Activated CD4-positive, CD25-positive, alpha-beta regulatory T cell (primary cell): ENCODE measurements around the gene ZSWIM1.
A peak's percentile ranks its signal among the peaks of the same experiment; 100 is the strongest.

Experiments
- DNase-seq, 4 experiments: peaks; one replicate each; lab custom pipeline; 2025; lab: John Stamatoyannopoulos, UW

The ZSWIM1 gene

GRCh38 chr20:45908084-45908483, 27.1 kb downstream of the ZSWIM1 start:
- no peak for DNase-seq

DNA sequence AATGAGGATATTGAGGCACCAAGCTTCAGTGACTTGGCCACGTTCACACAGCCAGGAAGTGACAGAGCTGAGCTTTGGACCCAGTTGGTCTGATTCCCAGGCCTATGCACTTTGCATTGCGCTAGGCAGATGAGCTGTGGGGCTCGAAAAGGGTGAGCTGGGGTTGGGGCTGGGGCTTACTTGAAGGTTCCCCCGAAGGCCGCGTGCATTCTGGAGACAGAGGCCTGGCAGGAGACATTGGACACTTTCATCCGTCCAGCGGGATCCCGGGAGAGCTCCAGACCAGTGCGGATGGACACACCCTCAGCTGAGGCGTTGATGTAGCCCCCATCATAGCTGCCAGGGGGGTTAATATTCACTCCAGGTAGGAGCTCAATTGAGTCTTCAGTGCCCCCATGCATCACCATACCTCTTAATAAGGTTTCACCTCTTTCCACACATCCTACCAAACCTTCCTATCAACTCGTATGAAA, 28.3 kb downstream of the ZSWIM1 start:
- no peak for DNase-seq

GRCh38 chr20:45909817-45910669, 29.0 kb downstream of the ZSWIM1 start:
- no peak for DNase-seq

DNA sequence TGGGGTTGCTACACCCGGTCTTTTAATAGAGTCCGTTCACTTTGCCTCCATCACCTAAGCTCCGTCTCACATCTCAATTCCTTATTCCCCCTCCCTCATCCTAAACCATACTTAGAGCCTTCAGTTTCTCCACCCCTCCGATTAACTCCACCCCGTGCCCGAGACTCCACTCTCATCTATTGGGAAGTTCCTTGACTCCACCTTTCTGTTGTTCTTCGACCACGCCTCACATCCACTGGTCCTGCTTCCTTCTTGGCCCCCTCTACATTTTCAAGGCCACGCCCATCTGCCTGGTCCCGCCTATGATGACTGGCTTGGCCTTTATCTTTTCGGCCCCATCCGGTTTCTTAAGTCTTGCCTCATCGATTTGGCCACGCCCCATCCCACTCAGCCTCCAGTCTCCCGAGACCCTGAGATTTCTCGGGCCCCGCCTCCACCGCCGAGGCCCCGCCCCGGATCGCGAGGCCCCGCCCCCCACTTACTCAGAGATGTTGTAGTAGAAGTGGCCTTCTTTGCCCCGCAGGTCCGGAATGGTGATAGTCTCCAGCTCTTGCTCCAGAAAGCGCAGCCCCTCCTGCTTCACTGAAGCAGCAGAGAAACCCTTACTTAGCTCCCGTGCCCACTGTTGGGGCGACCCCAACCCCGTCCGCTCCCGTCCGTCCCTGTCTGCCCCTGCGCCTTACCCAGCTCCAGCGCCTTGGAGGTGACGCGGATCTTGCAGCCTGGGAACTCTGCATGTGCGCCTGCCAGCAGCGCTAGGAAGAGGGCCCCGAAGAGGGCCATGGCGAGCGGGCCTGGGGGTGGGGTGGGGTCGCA, 29.9 kb downstream of the ZSWIM1 start:
- DNase-seq, result peak; percentile 69 to 95 (median 84)

- DNase-seq, result peak in 1 of 4 experiments; percentile 10
Measured at GRCh38 chr20:45911486-45912343, 30.7 kb downstream of the ZSWIM1 start, which contains the start of gene PLTP. Gene PLTP (minus strand): TSS chr20:45912155. CDS start chr20:45911452, 703 bp downstream.

DNA sequence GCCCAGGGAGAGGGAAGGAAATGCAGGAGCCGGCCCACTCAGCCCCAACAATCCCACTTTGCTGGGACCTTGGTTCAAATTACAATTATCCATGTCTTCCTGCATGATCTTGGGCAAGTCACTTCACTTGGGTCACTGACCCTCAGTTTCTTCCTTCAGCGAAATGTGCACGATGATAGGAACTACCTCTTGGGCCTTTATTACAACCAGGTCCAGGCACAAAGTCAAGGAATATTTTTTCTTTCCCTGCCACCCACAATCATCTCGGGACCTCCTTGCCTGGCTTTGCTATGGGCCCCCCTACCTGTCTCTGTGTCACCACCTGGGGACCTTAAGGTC, 31.3 kb downstream of the ZSWIM1 start:
- DNase-seq, result no peak

DNA sequence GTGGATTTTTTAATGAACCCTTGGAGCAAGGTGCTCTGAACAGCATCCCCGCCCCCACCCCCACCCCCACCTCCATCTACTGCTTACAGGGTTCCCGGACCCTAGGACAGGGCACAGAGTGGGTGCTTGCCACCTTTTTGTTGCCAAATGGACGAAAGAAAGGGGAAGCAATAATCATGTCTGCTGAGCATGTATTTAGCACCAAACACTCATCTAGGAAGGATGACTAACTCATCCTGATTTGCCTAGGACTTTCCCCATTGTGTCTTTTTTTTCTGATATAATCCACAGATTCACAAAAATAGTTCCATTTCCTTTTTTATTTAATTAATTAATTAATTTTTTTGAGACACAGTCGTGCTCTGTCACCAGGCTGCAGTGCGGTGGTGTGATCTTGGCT, 32.1 kb downstream of the ZSWIM1 start:
- no peak for DNase-seq

DNA sequence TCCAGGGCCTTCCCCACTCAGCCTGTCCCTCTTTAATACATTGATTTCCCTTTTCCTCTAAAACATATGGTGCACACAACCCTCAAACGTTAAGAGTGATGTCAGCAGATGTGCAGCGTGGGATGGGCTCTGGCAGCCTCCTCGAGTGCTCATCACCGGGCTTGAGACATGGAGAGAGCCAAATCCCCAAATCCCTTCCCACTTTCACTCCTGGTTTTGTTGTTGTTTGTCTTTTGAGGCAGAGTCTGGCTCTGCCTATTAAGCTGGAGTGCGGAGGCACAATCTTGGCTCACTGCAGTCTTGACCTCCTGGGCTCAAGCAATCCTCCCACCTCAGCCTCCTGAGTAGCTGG, 36.7 kb downstream of the ZSWIM1 start:
- DNase-seq, result no peak

DNA sequence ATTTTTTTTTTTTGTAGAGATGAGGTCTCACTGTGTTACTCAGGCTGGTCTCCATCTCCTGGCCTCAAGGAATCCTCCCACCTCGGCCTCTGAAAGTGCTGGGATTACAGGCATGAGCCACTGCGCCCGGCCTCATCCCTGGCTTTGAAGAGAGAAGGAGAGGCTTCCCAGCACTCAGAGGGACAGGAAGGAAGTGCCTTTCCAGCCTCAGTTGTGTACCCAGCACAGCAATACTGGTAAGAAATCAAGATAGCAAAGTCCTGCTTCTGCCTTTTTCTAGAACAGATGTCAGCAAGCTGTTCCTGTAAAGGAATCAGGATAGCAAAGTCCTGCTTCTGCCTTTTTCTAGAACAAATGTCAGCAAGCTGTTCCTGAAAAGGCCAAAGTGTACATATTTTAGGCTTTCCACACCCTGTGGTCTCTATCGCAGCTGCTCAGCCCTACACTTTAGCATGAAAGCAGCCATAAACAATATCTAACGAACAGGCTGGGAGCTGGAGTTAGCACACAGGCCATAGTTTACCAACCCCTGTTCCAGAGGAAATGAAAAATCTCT, 37.2 kb downstream of the ZSWIM1 start:
- DNase-seq, result no peak

DNA sequence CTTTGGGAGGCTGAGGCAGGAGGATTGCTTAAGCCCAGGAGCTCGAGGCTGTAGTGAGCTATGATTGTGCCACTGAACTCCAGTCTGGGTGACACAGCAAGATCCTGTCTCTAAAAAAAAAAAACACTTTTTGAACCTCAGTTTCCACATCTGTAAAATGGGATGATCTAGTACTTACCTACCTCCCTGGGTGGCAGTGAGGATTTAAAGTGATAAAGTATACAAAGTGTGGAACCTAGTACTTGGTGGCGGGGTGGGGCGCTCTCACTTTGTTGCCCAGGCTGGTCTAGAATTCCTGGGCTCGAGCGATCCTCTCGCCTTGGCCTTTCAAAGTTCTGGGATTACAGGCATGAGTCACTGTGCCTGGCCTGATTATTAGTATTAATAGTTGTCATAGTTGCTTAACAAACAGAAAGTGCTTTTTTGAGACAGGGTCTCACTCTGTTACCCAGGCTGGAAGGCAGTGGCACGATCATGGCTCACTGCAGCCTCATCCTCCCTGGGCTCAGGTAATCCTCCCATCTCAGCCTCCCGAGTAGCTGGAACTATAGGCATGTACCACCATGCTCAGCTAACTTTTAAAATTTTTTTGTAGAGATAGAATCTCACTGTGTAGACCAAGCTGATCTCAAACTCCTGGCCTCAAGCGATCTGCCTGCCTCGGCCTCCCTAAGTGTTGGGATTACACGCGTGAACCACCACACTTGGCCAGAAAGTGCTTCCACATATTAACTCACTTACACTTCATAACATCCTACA, 37.9 kb downstream of the ZSWIM1 start:
- no peak for DNase-seq

DNA sequence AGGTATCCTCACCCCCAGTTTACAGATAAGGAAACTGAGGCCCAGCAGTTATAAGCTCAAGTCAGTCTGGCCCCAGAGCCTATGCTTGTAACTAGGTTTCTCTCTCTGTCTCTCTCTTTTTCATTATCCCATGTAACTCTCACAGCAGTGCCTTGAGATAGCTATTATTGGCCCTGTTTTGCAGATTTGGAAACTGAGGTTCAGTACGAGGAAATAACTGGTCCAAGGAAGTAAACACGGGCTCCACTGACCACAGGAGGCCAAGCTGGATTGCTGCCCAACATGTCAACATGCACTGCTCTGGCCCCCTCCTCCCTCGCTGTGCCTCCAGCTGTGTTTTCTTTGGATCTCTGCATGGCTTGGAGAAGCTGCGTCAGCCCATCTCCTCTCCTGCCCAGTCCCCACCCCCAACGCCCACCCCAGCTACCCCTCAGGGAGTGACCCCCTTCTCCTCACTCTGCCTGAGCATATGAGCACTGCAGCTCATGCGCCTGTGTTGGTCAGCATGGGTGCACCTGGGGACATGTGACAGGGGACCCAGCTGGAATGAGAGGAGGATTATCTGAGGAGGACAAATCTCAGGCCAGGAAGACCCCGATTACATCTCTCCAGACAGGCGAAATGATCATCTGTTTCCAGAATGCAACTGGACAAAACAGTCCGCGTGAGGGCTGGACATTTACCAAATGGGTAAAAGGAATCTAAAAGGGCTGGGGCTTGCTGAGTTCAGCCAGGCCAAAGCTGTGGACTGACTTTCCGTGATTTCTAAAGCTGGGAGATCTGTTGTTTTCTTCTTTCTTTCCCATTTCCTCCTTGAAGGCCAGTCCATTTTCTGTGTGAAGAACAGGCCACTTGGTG, 38.7 kb downstream of the ZSWIM1 start:
- no peak for DNase-seq

DNA sequence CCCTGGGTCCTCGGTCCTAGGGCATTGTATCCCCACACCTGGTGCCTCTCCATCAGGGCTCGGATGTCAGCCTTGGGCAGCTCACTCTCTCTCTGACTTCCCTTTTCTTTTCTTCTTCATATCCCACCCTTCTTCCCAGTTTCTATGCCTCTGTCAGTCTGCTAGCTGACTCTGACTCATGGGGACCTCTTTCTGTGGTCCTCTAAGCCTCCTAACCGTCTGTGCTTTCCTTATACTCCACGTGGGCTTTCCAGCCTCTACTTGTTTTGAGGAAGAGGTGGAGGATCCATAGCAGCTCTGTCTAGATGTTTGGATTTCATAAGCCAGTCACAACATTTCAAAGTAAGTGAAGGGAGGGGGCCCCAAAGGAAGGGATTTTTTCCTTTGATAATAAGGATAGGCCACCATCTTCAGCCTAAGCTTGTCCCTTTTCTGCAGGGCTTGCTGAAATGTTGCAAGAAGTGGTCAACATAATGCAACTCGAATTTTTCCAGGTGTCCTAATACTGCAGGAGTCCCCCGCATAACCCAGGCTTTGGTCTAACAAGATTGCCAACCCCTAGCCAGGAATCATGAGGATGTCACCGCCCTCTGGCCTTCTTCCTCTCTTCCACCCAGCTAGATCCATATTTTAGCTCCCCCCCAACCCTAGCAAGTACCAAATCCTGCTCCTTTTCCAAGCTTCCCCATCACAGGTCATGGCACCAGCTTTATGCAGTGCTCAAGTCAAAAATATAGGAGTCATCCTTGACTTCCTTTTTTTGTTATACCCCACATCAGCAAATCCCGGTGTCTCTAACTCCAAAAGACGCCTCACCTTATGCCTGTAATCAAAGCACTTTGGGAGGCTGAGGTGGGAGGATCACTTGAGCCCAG, 39.7 kb downstream of the ZSWIM1 start:
- DNase-seq, result no peak

DNA sequence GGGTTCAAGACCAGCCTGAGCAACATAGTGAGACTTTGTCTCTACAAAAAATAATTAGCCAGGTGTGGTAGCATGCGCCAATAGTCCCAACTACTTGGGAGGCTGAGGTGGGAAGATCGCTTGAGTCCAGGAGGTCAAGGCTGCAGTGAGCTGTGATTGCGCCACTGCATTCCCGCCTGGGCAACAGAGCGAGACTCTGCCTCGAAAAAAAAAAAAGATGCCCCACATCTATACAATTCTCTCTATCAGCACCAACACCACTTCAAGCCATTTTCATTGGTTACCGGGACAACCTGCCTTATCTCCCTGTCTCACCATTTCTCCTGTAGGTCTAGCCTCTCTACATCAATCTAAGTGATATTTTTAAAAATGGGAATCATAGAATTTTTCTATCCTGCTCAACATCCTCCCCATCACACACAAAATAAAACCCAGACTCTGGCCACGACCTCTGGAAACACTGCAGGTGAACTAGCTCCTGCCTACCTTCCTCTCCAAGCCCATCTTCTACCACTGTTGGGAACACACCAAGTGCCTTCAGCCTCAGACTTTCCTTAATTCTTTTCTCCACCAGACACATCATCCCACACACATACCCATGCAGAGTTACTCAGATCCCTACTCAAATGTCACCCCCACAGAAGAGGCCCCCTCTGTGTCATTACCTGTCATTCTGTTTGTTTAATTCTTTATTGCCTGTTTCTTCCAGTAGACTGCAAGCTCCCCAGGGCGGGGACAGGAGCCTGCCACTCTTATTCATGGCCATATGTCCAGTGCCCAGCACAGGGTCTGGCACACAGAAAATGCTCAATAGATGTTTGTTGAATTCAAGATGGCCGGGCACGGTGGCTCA, 40.5 kb downstream of the ZSWIM1 start:
- DNase-seq, result no peak

GRCh38 chr20:45924391-45925261, 43.6 kb downstream of the ZSWIM1 start:
- no peak for DNase-seq

DNA sequence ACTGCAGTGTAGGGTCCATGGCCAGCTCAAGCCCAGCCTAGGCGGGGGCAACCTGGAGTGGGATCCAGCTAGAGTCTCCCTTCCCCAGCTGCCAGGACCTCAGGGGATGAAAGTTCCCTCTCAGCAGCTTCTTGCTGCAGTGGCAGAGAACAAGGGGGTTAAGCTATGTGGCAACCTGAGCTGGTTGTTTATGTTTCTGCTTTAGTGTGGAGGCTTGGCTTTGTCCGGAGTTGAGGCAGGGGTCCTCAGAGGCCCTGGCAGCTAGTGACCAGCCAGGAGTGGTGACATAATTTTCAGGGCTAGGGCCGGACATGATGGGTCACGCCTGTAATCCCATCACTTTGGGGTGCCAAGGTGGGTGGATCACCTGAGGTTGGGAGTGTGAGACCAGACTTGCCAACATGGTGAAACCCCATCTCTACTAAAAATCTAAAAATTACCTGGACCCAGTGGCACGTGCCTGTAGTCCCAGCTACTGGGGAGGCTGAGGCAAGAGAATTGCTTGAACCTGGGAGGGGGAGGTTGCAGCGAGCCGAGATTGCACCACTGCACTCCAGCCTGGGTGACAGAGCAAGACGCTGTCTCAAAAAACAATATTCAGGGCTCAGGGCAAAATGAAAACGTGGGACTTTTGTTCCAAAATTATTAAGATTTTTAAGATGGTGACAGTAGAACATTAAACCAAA, 44.9 kb downstream of the ZSWIM1 start:
- DNase-seq, result no peak

- DNase-seq, result no peak
Measured at GRCh38 chr20:45926731-45927070, 45.7 kb downstream of the ZSWIM1 start.
